ENCODE measurements around the gene IRF2BPL.
"Not testable (repeated sequence)": the region's sequence is repeated elsewhere in the genome, so short reads cannot be mapped to it uniquely, and the experiment has no call there.

The IRF2BPL gene

GRCh38 chr14:77035267-77035666, 6.8 kb upstream of the IRF2BPL start:
- DNase-seq (ENCODE audit: low read depth in 1 of 2, low spot score in 1 of 2): no peak

- DNase-seq (ENCODE audit: low read depth in 1 of 2, low spot score in 1 of 2): peak; percentile 60 to 78
Measured at GRCh38 chr14:77033622-77034589, 5.4 kb upstream of the IRF2BPL start.

- DNase-seq (ENCODE audit: low read depth in 1 of 2, low spot score in 1 of 2): peak in 1 of 2 donors; percentile 66
Measured at GRCh38 chr14:77032844-77033621, 4.5 kb upstream of the IRF2BPL start.

GRCh38 chr14:77032491-77032843, 4.0 kb upstream of the IRF2BPL start:
- no peak for DNase-seq (ENCODE audit: low read depth in 1 of 2, low spot score in 1 of 2)

GRCh38 chr14:77031759-77032490, 3.4 kb upstream of the IRF2BPL start:
- no peak for DNase-seq (ENCODE audit: low read depth in 1 of 2, low spot score in 1 of 2)

- DNase-seq (ENCODE audit: low read depth in 1 of 2, low spot score in 1 of 2): peak in 1 of 2 donors; percentile 46
Measured at GRCh38 chr14:77027538-77028383, 747 bp downstream of the IRF2BPL start.

- DNase-seq (ENCODE audit: low read depth in 1 of 2, low spot score in 1 of 2): no peak
Measured at GRCh38 chr14:77026930-77027537, 1.5 kb downstream of the IRF2BPL start.

- no peak for DNase-seq (ENCODE audit: low read depth in 1 of 2, low spot score in 1 of 2)
Measured at GRCh38 chr14:77026166-77026929, 2.2 kb downstream of the IRF2BPL start.

- no peak for DNase-seq (ENCODE audit: low read depth in 1 of 2, low spot score in 1 of 2)
Measured at GRCh38 chr14:77025744-77026165, 2.8 kb downstream of the IRF2BPL start.

- peak in 1 of 2 donors; percentile 72 for DNase-seq (ENCODE audit: low read depth in 1 of 2, low spot score in 1 of 2)
Measured at GRCh38 chr14:77024171-77024691, 4.3 kb downstream of the IRF2BPL start.

- DNase-seq (ENCODE audit: low read depth in 1 of 2, low spot score in 1 of 2): peak in 1 of 2 donors; percentile 25
Measured at GRCh38 chr14:77023001-77023996, 5.2 kb downstream of the IRF2BPL start.

GRCh38 chr14:77022236-77022852, 6.2 kb downstream of the IRF2BPL start:
- DNase-seq (ENCODE audit: low read depth in 1 of 2, low spot score in 1 of 2): no peak

GRCh38 chr14:77021424-77021823, 7.1 kb downstream of the IRF2BPL start:
- not testable (repeated sequence) for DNase-seq (ENCODE audit: low read depth in 1 of 2, low spot score in 1 of 2)

GRCh38 chr14:77018785-77019184, 9.7 kb downstream of the IRF2BPL start:
- no peak for DNase-seq (ENCODE audit: low read depth in 1 of 2, low spot score in 1 of 2)

- DNase-seq (ENCODE audit: low read depth in 1 of 2, low spot score in 1 of 2): no peak
Measured at GRCh38 chr14:77017666-77018065, 10.8 kb downstream of the IRF2BPL start.

- DNase-seq (ENCODE audit: low read depth in 1 of 2, low spot score in 1 of 2): no peak
Measured at GRCh38 chr14:77014734-77015133, 13.8 kb downstream of the IRF2BPL start.

GRCh38 chr14:77014004-77014604, 14.4 kb downstream of the IRF2BPL start:
- DNase-seq (ENCODE audit: low read depth in 1 of 2, low spot score in 1 of 2): no peak
